ENCODE measurements around the gene TAB2. TPM values are rescaled to one million over a fixed set of nuclear protein-coding genes. Genes with fewer than 3 reads are reported as not detected.

The TAB2 gene
- 30.2 TPM for polyA plus RNA-seq (2012; ENCODE audit: insufficient read depth, insufficient read length, low read depth)

GRCh38 chr6:149317644-149318571 lies at the start of gene TAB2:
Gene TAB2 (plus strand): TSS chr6:149317712. CDS start chr6:149369998, 52,286 bp downstream.
- Histone ChIP-seq H3K4me1 (no peaks in the 10 kb centered on the region; the same call in 1 of the 2 replicates), H3K4me3 (ENCODE audit: low read depth, low read length) (peak within 1 kb of the TSS; percentile 83), H3K27me3 (no peaks in the 10 kb centered on the region), H3K36me3 (no peaks in the 10 kb centered on the region; the same call in 1 of the 2 replicates), H3K9me3 (no peaks in the 10 kb centered on the region)
- peak; percentile 40 for DNase-seq
- no peak for TF ChIP-seq CTCF (IDR thresholded peaks at IDR 0.05; ENCODE audit: low read depth, low read length)

GRCh38 chr6:149268146-149268545 lies 49.4 kb upstream of the TAB2 start:
- Histone ChIP-seq H3K4me1 (no peaks in the 10 kb centered on the region), H3K36me3 (no peaks in the 10 kb centered on the region), H3K4me3 (ENCODE audit: low read depth, low read length) (no peak overlapping the region), H3K27me3 (no peaks in the 10 kb centered on the region), H3K9me3 (no peaks in the 10 kb centered on the region)
- TF ChIP-seq CTCF (IDR thresholded peaks at IDR 0.05; ENCODE audit: low read depth, low read length), result no peak
- DNase-seq, result no peak

- no peaks in the 10 kb centered on the region for H3K36me3 ChIP-seq
- H3K27me3 ChIP-seq, result no peaks in the 10 kb centered on the region
- no peak for DNase-seq
- H3K9me3 ChIP-seq, result no peaks in the 10 kb centered on the region
- H3K4me1 ChIP-seq, result no peaks in the 10 kb centered on the region
- no peak for TF ChIP-seq CTCF (IDR thresholded peaks at IDR 0.05; ENCODE audit: low read depth, low read length)
- H3K4me3 ChIP-seq (ENCODE audit: low read depth, low read length), result no peak overlapping the region
These were observed 48.7 kb upstream of the TAB2 start for GRCh38 chr6:149268768-149269167.

GRCh38 chr6:149270616-149271015 lies 46.9 kb upstream of the TAB2 start:
- no peaks in the 10 kb centered on the region for H3K36me3 ChIP-seq
- TF ChIP-seq CTCF (IDR thresholded peaks at IDR 0.05; ENCODE audit: low read depth, low read length), result no peak
- no peak for DNase-seq

GRCh38 chr6:149271348-149272340 lies 45.9 kb upstream of the TAB2 start:
- H3K4me1 ChIP-seq, result no peaks in the 10 kb centered on the region
- no peak for DNase-seq
- H3K4me3 ChIP-seq (ENCODE audit: low read depth, low read length), result no peak overlapping the region

More at GRCh38 chr6:149270616-149271015, 46.9 kb upstream of the TAB2 start:
- H3K4me1 ChIP-seq, result no peaks in the 10 kb centered on the region
- H3K9me3 ChIP-seq, result no peaks in the 10 kb centered on the region
- H3K4me3 ChIP-seq (ENCODE audit: low read depth, low read length), result no peak overlapping the region
- H3K27me3 ChIP-seq, result no peaks in the 10 kb centered on the region

More at GRCh38 chr6:149271348-149272340, 45.9 kb upstream of the TAB2 start:
- no peak for TF ChIP-seq CTCF (IDR thresholded peaks at IDR 0.05; ENCODE audit: low read depth, low read length)
- Histone ChIP-seq H3K36me3 (no peaks in the 10 kb centered on the region), H3K27me3 (no peaks in the 10 kb centered on the region), H3K9me3 (no peaks in the 10 kb centered on the region)

All from BE2C (cell line).